Coronary artery (tissue), 2 donors: ENCODE data around the gene PPM1H.

Experiments used
- DNase-seq: peaks from one replicate; pipeline ENCODE4 v3.0.0-alpha.2; 2017; ENCODE audit warnings: low spot score
- H3K27ac ChIP-seq, 2 donors: fragments of 200-600 bp; sonication (generic); one replicate each; pipeline ENCODE4 v1.5.1; 2016 to 2019
- H3K4me3 ChIP-seq: fragments of 200-600 bp; sonication (generic); 2 replicates; pipeline ENCODE4 v1.5.1; 2016; ENCODE audit warnings: mild to moderate bottlenecking, moderate library complexity
- TF ChIP-seq, protein P1 (sequence below): fragments of 200-600 bp; sonication (generic); IDR thresholded peaks from one replicate; pipeline ENCODE4 v1.5.1; 2019; ENCODE audit warnings: antibody characterized with exemption

Gene PPM1H, protein sequence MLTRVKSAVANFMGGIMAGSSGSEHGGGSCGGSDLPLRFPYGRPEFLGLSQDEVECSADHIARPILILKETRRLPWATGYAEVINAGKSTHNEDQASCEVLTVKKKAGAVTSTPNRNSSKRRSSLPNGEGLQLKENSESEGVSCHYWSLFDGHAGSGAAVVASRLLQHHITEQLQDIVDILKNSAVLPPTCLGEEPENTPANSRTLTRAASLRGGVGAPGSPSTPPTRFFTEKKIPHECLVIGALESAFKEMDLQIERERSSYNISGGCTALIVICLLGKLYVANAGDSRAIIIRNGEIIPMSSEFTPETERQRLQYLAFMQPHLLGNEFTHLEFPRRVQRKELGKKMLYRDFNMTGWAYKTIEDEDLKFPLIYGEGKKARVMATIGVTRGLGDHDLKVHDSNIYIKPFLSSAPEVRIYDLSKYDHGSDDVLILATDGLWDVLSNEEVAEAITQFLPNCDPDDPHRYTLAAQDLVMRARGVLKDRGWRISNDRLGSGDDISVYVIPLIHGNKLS

DNA sequence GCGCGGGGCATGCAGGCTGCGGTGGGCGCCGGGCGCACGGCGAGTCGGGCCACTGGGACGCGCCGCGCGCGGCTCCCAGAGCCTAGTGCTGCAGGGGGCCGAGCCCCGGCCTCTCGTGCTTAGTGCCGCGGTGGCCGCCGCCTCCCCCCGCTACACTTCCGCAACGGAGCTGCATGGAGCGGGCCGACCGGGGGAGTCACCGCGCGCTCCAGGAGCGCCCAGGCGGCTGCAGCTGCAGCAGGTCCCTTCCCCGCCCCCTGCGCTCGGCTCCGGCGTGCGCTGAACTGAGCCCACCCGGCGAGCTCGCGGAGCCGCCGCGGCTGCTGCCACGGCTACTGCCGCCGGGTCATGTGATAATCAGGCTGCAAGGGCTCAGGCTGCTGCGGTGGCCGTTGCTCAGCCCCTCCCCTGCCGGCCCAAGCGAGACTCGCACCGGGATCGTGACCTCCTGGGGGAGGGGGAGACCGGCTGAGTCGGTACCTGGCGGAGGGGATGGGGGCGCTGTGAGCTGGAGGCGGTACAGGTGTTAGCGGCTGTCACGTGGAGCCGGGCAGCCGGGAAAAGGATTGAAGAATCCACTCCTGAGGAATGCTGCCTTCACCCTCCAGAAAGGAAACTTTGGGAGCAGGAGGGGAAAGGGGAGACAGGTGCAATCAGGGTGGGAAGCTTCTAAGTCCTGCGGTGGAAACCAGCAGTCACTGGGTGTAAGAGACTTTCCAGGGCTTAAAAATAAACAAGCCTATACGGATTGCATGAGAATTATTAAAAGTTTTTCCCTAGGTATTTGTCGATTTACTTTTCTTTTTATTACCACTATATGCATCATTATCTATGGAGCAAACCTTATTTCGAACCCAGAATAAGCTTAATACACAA lies at the start of gene PPM1H:
TSS of gene PPM1H (minus strand) at position 352 of the 876 bp plus-strand sequence. CDS start 414 bp downstream, outside the sequence.
- TF ChIP-seq, protein P1, sequence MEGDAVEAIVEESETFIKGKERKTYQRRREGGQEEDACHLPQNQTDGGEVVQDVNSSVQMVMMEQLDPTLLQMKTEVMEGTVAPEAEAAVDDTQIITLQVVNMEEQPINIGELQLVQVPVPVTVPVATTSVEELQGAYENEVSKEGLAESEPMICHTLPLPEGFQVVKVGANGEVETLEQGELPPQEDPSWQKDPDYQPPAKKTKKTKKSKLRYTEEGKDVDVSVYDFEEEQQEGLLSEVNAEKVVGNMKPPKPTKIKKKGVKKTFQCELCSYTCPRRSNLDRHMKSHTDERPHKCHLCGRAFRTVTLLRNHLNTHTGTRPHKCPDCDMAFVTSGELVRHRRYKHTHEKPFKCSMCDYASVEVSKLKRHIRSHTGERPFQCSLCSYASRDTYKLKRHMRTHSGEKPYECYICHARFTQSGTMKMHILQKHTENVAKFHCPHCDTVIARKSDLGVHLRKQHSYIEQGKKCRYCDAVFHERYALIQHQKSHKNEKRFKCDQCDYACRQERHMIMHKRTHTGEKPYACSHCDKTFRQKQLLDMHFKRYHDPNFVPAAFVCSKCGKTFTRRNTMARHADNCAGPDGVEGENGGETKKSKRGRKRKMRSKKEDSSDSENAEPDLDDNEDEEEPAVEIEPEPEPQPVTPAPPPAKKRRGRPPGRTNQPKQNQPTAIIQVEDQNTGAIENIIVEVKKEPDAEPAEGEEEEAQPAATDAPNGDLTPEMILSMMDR, result no peak
- DNase-seq, result peak; percentile 76
- Histone ChIP-seq H3K27ac (peak within 1 kb of the TSS; percentile 38 to 79), H3K4me3 (peak within 1 kb of the TSS; percentile 73)

DNA sequence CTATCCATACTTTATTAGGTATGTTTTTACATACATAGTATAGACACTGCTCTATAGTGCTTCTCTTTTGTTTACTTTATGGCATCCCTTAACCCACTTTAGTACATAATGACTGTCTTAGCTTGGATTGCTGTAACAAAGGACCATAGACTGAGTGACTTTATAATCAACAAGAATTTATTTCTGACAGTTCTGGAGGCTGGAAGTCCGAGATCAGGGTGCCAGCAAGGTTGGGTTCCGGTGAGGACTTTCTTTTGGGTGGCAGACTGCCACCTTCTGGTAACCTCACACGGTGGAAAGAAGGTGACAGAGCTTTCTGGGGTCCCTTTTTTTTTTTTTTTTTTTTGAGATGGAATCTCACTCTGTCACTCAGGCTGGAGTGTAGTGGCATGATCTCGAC lies 48.6 kb upstream of the PPM1H start:
- DNase-seq, result no peak
- H3K27ac ChIP-seq, result no peak overlapping the region
- TF ChIP-seq, protein P1, result no peak

DNA sequence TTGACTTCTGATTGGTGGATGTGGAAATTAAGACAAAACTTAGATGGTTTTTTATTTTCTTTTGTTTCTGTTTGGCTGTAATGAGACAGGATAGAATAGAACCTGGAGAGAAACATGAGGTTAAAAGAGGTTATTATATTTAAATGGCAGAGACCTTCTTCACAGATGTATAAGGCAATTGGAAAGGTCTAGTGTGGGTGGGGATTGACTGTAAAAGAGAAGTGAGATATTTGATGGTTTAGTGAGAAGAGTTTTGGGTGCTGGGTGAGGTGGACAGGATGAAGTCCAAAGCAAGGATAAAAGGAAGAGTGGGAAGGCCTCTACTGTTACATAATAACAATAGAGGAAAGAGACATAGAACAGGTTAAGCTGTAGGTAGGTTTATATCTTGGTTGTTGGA lies 43.8 kb upstream of the PPM1H start:
- no peak for DNase-seq
- Histone ChIP-seq H3K27ac (no peak overlapping the region), H3K4me3 (no peak overlapping the region)
- TF ChIP-seq, protein P1, result no peak

More for the DNA sequence above, 48.6 kb upstream of the PPM1H start:
- H3K4me3 ChIP-seq, result no peak overlapping the region

GRCh38 chr12:62977883-62978282 lies 42.9 kb upstream of the PPM1H start:
- H3K4me3 ChIP-seq, result no peak overlapping the region
- H3K27ac ChIP-seq, result no peak overlapping the region
- DNase-seq, result no peak
- TF ChIP-seq, protein P1, result no peak

- no peak overlapping the region for H3K27ac ChIP-seq
- TF ChIP-seq, protein P1, result no peak
- no peak overlapping the region for H3K4me3 ChIP-seq
- no peak for DNase-seq
Observed at GRCh38 chr12:62977418-62977817, 42.5 kb upstream of the PPM1H start.

- TF ChIP-seq, protein P1, result no peak
- DNase-seq, result no peak
- H3K27ac ChIP-seq, result no peak overlapping the region
- H3K4me3 ChIP-seq, result no peak overlapping the region
Observed at GRCh38 chr12:62976110-62976662, 41.2 kb upstream of the PPM1H start.
